T-cell (primary cell): ENCODE results near the gene ESRRG. TPM values are rescaled to one million over a fixed set of nuclear protein-coding genes. Genes with fewer than 3 reads are reported as not detected.

ENCODE experiments used
- ATAC-seq, 4 experiments: fragments of 200-7000 bp in 3 of 4; fragments of 150-1000 bp in 1 of 4; cut with Tn5 transposase; replicated peaks in 1 of 4; 1 replicate in 3 of 4; 2 replicates in 1 of 4; pipeline ENCODE4 v1.10.0; 2021; ENCODE audit warnings: moderate library complexity in 3 of 4, mild to moderate bottlenecking in 2 of 4, moderate number of reproducible peaks in 1 of 4
- CTCF ChIA-PET, 2 donors: fragments of 300-600 bp; sonication (Branson Sonifier 250); formaldehyde crosslinking; loops; one replicate each; lab custom pipeline; 2022; ENCODE audit warnings: antibody characterized with exemption in 2 of 2; lab: Charles Lee
- POLR2A ChIA-PET, 2 donors: fragments of 300-600 bp; sonication (Branson Sonifier 250); formaldehyde crosslinking; loops; one replicate each; lab custom pipeline; 2022; ENCODE audit warnings: antibody characterized with exemption in 2 of 2; lab: Charles Lee
- DNase-seq, 35 experiments: peaks; one replicate each; pipeline versions ENCODE4 v3.0.0 to v3.0.0-alpha.2; 2013 to 2023
- H3K27ac ChIP-seq: one replicate; pipeline ENCODE4 v1.5.1; 2013; ENCODE audit warnings: low read length
- H3K27me3 ChIP-seq, 2 experiments: replicated peaks in 1 of 2; 1 replicate in 1 of 2; 2 replicates in 1 of 2; pipeline versions ENCODE4 v1.6.1 to v1.7.0; 2013; ENCODE audit warnings: low read length in 1 of 2, mixed read lengths in 1 of 2; ENCODE audit not compliant: control insufficient read depth in 2 of 2, insufficient read depth in 2 of 2; ENCODE audit errors: extremely low read depth in 1 of 2
- H3K36me3 ChIP-seq, 2 donors: 1 replicate in 1 of 2; 2 replicates in 1 of 2; pipeline versions ENCODE4 v1.6.1 to v1.7.0; 2013; ENCODE audit warnings: low read length in 1 of 2; ENCODE audit not compliant: control insufficient read depth in 2 of 2, insufficient read depth in 1 of 2; ENCODE audit errors: extremely low read depth in 1 of 2
- H3K4me1 ChIP-seq, 2 experiments: 1 replicate in 1 of 2; 2 replicates in 1 of 2; pipeline versions ENCODE4 v1.6.1 to v1.7.0; 2013; ENCODE audit warnings: low read length in 2 of 2, mixed read lengths in 1 of 2; ENCODE audit not compliant: insufficient read depth in 2 of 2, control insufficient read depth in 1 of 2; ENCODE audit errors: extremely low read depth in 1 of 2
- H3K4me3 ChIP-seq, 2 donors: 1 replicate in 1 of 2; 2 replicates in 1 of 2; pipeline versions ENCODE4 v1.5.1 to v1.7.0; 2013; ENCODE audit warnings: mild to moderate bottlenecking in 2 of 2, low read length in 1 of 2, moderate library complexity in 1 of 2; ENCODE audit not compliant: control insufficient read depth in 1 of 2; ENCODE audit errors: extremely low read depth in 1 of 2
- H3K9me3 ChIP-seq: 2 replicates; pipeline ENCODE4 v1.7.0; 2013
- H3K27ac Mint-ChIP-seq, 2 donors: one replicate each; pipeline ENCODE4 v1.8.0; 2020 to 2021; ENCODE audit warnings: mild to moderate bottlenecking in 2 of 2, mixed read lengths in 2 of 2
- H3K27me3 Mint-ChIP-seq, 2 donors: one replicate each; pipeline ENCODE4 v1.8.0; 2021 to 2022; ENCODE audit warnings: mixed read lengths in 2 of 2
- H3K36me3 Mint-ChIP-seq: one replicate; pipeline ENCODE4 v1.8.0; 2021; ENCODE audit warnings: mixed read lengths
- H3K4me1 Mint-ChIP-seq, 3 donors: one replicate each; pipeline ENCODE4 v1.8.0; 2020 to 2022; ENCODE audit warnings: mixed read lengths in 3 of 3, mild to moderate bottlenecking in 1 of 3
- H3K4me3 Mint-ChIP-seq, 3 donors: one replicate each; pipeline ENCODE4 v1.8.0; 2020 to 2022; ENCODE audit warnings: mild to moderate bottlenecking in 3 of 3, mixed read lengths in 3 of 3, moderate library complexity in 3 of 3
- H3K9me3 Mint-ChIP-seq, 3 donors: one replicate each; pipeline ENCODE4 v1.8.0; 2020 to 2022; ENCODE audit warnings: mixed read lengths in 3 of 3
- WGBS: methylation state at CpG from one replicate; pipeline ENCODE4 v1.1.5; 2013; ENCODE audit warnings: missing lambda C conversion rate; ENCODE audit not compliant: insufficient coverage; 5-methylcytosine and 5-hydroxymethylcytosine counted together
- total RNA-seq, 35 experiments: library from RNA in 6 of 35; stranded (reverse) in 6 of 35; fragments of 120-200 nt in 1 of 35; gene quantifications; one replicate each; pipeline versions ENCODE4 v1.2.1 to v1.2.4 and lab custom pipeline; 2013 to 2026

Gene ESRRG
- total RNA-seq, 5 donors from 2014 or later (not counting 1 experiment from before 2014, with no cell fraction given), result 0.13 TPM; not detected in 4

DNA sequence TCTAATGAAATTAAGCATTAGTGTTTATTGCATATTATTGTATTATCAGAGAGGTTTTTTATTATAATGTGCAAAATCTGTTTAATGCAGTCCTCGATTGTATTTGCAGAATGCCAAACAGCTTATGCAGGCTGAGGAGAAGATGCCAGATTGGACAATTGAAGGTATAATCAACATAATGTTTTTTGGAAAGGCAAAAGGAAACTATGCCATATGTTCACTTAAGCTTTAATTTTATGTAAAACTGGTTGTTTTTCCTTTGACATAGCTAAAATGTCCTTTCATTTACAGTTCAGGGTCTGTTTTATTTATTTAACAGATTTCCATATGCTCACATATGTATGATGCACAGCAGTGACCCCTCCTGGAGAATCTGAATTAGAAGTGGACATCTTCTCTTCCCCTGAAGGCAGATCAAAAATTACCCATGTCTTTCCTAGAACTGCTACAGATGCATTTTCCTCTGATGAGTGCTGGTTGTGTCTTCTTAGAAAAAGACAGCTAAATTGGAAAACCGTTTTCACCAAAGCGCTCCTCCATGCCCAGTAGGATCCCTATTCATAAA, 156.5 kb downstream of the ESRRG start:
- no peaks in the 10 kb centered on the region for H3K36me3 ChIP-seq
- H3K27me3 ChIP-seq, result no peaks in the 10 kb centered on the region
- H3K9me3 ChIP-seq, result no peaks in the 10 kb centered on the region
- no peak for ATAC-seq
- 70% methylated on average over 2 of the region's 3 CpGs for WGBS
- H3K4me1 ChIP-seq, result no peaks in the 10 kb centered on the region
- DNase-seq, result no peak
- CTCF ChIA-PET, result no interaction called here
- Mint-ChIP-seq H3K4me3 (no peak overlapping the region), H3K27ac (no peak overlapping the region), H3K27me3 (no peaks in the 10 kb centered on the region), H3K36me3 (no peaks in the 10 kb centered on the region), H3K4me1 (no peaks in the 10 kb centered on the region), H3K9me3 (peaks cover 0 to 3% (median 1%) of the 10 kb centered on the region in 3 donors)
- H3K4me3 ChIP-seq, result no peak overlapping the region
- H3K27ac ChIP-seq, result no peak overlapping the region
- POLR2A ChIA-PET, result no interaction called here

DNA sequence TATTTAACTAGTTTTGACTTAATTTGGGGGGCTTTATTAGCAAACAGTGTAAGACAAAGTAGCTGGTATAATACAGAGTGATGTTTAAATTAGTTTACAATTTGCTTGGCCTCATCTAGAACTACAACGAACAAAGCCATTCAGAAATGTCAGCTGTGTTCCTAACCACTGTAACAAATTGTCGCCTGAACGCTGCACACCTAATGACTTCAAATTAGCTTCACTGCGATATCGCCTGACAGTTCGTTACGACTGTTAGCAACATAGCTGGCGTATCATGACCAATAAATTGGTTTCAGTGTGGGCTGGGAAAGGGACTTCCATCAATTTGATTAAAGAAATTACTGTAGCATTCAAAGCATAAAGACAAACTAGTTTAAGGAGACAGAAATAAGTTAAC, 160.1 kb downstream of the ESRRG start:
- peaks cover 0 to 3% (median 3%) of the 10 kb centered on the region in 3 donors for H3K9me3 Mint-ChIP-seq
- no peaks in the 10 kb centered on the region for H3K27me3 Mint-ChIP-seq
- Histone ChIP-seq H3K4me1 (no peaks in the 10 kb centered on the region), H3K27me3 (no peaks in the 10 kb centered on the region), H3K4me3 (no peak overlapping the region), H3K9me3 (no peaks in the 10 kb centered on the region), H3K27ac (no peak overlapping the region), H3K36me3 (no peaks in the 10 kb centered on the region)
- ChIA-PET POLR2A (no interaction called here), CTCF (no interaction called here)
- WGBS, result 91% methylated on average over 4 of the region's 8 CpGs
- H3K4me3 Mint-ChIP-seq, result no peak overlapping the region
- H3K4me1 Mint-ChIP-seq, result no peaks in the 10 kb centered on the region
- DNase-seq, result no peak
- H3K36me3 Mint-ChIP-seq, result no peaks in the 10 kb centered on the region
- H3K27ac Mint-ChIP-seq, result no peak overlapping the region
- no peak for ATAC-seq

- ChIA-PET CTCF (no interaction called here), POLR2A (no interaction called here)
- WGBS, result no CpG with 5 or more reads among the region's 3 CpGs
- Histone ChIP-seq H3K9me3 (no peaks in the 10 kb centered on the region), H3K36me3 (no peaks in the 10 kb centered on the region), H3K27ac (no peak overlapping the region), H3K4me1 (no peaks in the 10 kb centered on the region), H3K27me3 (no peaks in the 10 kb centered on the region), H3K4me3 (no peak overlapping the region)
- peaks cover 0 to 3% (median 3%) of the 10 kb centered on the region in 3 donors for H3K9me3 Mint-ChIP-seq
- DNase-seq (no peak), ATAC-seq (no peak)
- H3K36me3 Mint-ChIP-seq, result no peaks in the 10 kb centered on the region
- H3K27ac Mint-ChIP-seq, result no peak overlapping the region
- no peaks in the 10 kb centered on the region for H3K4me1 Mint-ChIP-seq
- H3K4me3 Mint-ChIP-seq, result no peak overlapping the region
- H3K27me3 Mint-ChIP-seq, result no peaks in the 10 kb centered on the region
Measured at GRCh38 chr1:216562383-216562782, 160.8 kb downstream of the ESRRG start.

DNA sequence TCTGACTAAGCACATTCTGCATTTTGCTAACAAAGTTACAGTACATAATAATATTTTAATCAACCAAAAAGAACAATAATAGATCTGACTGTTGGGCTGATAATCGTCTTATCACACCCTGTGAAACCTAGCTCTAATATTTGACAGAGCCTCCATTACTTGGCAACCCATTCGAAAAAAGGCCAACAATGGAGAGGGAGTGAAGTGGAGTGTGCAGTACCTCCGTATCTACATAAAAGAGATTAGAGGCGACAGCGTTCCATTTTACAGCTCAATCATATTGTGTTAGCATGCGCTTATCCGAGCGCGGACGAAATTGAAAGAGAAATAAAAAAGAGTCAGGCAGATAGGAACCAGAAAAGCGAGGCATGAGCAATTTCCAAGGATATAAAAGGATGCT, 162.7 kb downstream of the ESRRG start:
- Histone ChIP-seq H3K27ac (no peak overlapping the region), H3K4me3 (no peak overlapping the region), H3K27me3 (no peaks in the 10 kb centered on the region), H3K4me1 (no peaks in the 10 kb centered on the region), H3K9me3 (no peaks in the 10 kb centered on the region), H3K36me3 (no peaks in the 10 kb centered on the region)
- no peak overlapping the region for H3K4me3 Mint-ChIP-seq
- H3K4me1 Mint-ChIP-seq, result no peaks in the 10 kb centered on the region
- peaks cover 0 to 3% (median 0%) of the 10 kb centered on the region in 3 donors for H3K9me3 Mint-ChIP-seq
- no peaks in the 10 kb centered on the region for H3K27me3 Mint-ChIP-seq
- 74% methylated on average over 6 of the region's 11 CpGs for WGBS
- ATAC-seq (no peak), DNase-seq (no peak)
- no peaks in the 10 kb centered on the region for H3K36me3 Mint-ChIP-seq
- ChIA-PET CTCF (no interaction called here), POLR2A (no interaction called here)
- no peak overlapping the region for H3K27ac Mint-ChIP-seq

GRCh38 chr1:216559359-216559758, 163.9 kb downstream of the ESRRG start:
- ChIA-PET POLR2A (no interaction called here), CTCF (no interaction called here)
- H3K27me3 ChIP-seq, result no peaks in the 10 kb centered on the region
- WGBS, result no CpG with 5 or more reads among the region's 3 CpGs
- no peak overlapping the region for H3K4me3 ChIP-seq
- Mint-ChIP-seq H3K36me3 (no peaks in the 10 kb centered on the region), H3K27me3 (no peaks in the 10 kb centered on the region), H3K27ac (no peak overlapping the region), H3K4me3 (no peak overlapping the region), H3K4me1 (no peaks in the 10 kb centered on the region), H3K9me3 (peaks cover 0 to 3% (median 0%) of the 10 kb centered on the region in 3 donors)
- H3K4me1 ChIP-seq, result no peaks in the 10 kb centered on the region
- H3K27ac ChIP-seq, result no peak overlapping the region
- H3K36me3 ChIP-seq, result no peaks in the 10 kb centered on the region
- no peak for DNase-seq
- H3K9me3 ChIP-seq, result no peaks in the 10 kb centered on the region
- no peak for ATAC-seq

GRCh38 chr1:216555653-216556052, 167.6 kb downstream of the ESRRG start:
- ChIA-PET POLR2A (no interaction called here), CTCF (interaction anchor here in 1 of 2 donors (0.8 kb wide), 1 partner anchor 12 kb away, joined by 3 read pairs; no protein-coding TSS in a partner anchor)
- Histone ChIP-seq H3K4me3 (no peak overlapping the region), H3K9me3 (no peaks in the 10 kb centered on the region), H3K27ac (no peak overlapping the region), H3K4me1 (no peaks in the 10 kb centered on the region), H3K27me3 (no peaks in the 10 kb centered on the region), H3K36me3 (no peaks in the 10 kb centered on the region)
- H3K4me3 Mint-ChIP-seq, result no peak overlapping the region
- no peaks in the 10 kb centered on the region for H3K4me1 Mint-ChIP-seq
- no peaks in the 10 kb centered on the region for H3K27me3 Mint-ChIP-seq
- ATAC-seq (no peak), DNase-seq (no peak)
- no peaks in the 10 kb centered on the region for H3K36me3 Mint-ChIP-seq
- no peaks in the 10 kb centered on the region for H3K9me3 Mint-ChIP-seq
- WGBS, result no CpG with 5 or more reads among the region's 4 CpGs
- H3K27ac Mint-ChIP-seq, result no peak overlapping the region

DNA sequence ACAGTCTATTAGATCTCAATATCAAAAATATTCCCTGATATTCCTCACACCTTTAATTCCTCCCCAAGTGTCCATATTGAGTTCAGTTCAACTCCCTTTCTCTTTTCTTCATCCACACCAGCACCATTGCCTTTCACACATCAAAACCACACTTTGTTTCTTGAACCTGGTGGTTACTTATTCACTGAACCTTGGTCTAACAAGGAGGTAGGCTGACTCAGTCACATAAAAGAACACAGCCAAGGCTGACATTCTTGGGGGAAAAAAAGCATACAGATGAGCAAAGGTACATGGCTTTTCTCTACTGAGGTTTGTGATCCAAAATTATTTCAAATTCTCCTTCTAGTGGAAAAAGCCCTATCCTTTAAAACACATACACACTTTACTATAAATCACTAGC, 168.3 kb downstream of the ESRRG start:
- Mint-ChIP-seq H3K9me3 (peaks cover 0 to 4% (median 0%) of the 10 kb centered on the region in 3 donors), H3K27me3 (no peaks in the 10 kb centered on the region), H3K4me3 (no peak overlapping the region), H3K36me3 (no peaks in the 10 kb centered on the region), H3K4me1 (no peaks in the 10 kb centered on the region), H3K27ac (no peak overlapping the region)
- H3K9me3 ChIP-seq, result no peaks in the 10 kb centered on the region
- DNase-seq (no peak), ATAC-seq (no peak)
- no peak overlapping the region for H3K4me3 ChIP-seq
- no peak overlapping the region for H3K27ac ChIP-seq
- H3K4me1 ChIP-seq, result no peaks in the 10 kb centered on the region
- no peaks in the 10 kb centered on the region for H3K27me3 ChIP-seq
- CTCF ChIA-PET, result no interaction called here
- POLR2A ChIA-PET, result no interaction called here
- no peaks in the 10 kb centered on the region for H3K36me3 ChIP-seq
